BE2C (cell line): ENCODE results near the gene PDZRN4.

ENCODE experiments used
- DNase-seq: peaks from one replicate; pipeline ENCODE4 v3.0.0-alpha.2; 2020
- H3K27me3 ChIP-seq: fragments of 250-450 bp; sonication (Bioruptor Pico); 2 replicates; pipeline ENCODE4 v1.5.1; 2020; ENCODE audit warnings: mild to moderate bottlenecking
- H3K36me3 ChIP-seq: fragments of 250-450 bp; sonication (Bioruptor Pico); 2 replicates; pipeline ENCODE4 v1.5.1; 2020; ENCODE audit warnings: mild to moderate bottlenecking
- H3K4me1 ChIP-seq: fragments of 250-450 bp; sonication (Bioruptor Pico); 2 replicates; pipeline ENCODE4 v1.5.1; 2020
- H3K4me3 ChIP-seq: 2 replicates; pipeline ENCODE4 v1.5.1; 2011; ENCODE audit warnings: low read depth, low read length
- H3K9me3 ChIP-seq: fragments of 250-450 bp; sonication (Bioruptor Pico); 2 replicates; pipeline ENCODE4 v1.5.1; 2020
- CTCF ChIP-seq: IDR thresholded peaks from 2 replicates; pipeline ENCODE4 v1.5.1; 2012; ENCODE audit warnings: mild to moderate bottlenecking, low read depth, low read length

PDZRN4 gene

GRCh38 chr12:41453409-41453808 lies 265.3 kb downstream of the PDZRN4 start:
- Histone ChIP-seq H3K4me3 (no peak overlapping the region), H3K27me3 (no peaks in the 10 kb centered on the region), H3K36me3 (no peaks in the 10 kb centered on the region), H3K9me3 (no peaks in the 10 kb centered on the region), H3K4me1 (no peaks in the 10 kb centered on the region)
- no peak for TF ChIP-seq CTCF
- no peak for DNase-seq

- no peak for DNase-seq
- no peak for TF ChIP-seq CTCF
- no peak overlapping the region for H3K4me3 ChIP-seq
- H3K9me3 ChIP-seq = no peaks in the 10 kb centered on the region
- H3K27me3 ChIP-seq = no peaks in the 10 kb centered on the region
- no peaks in the 10 kb centered on the region for H3K36me3 ChIP-seq
- no peaks in the 10 kb centered on the region for H3K4me1 ChIP-seq
These were observed 271.2 kb downstream of the PDZRN4 start for GRCh38 chr12:41459111-41459905.

- Histone ChIP-seq H3K27me3 (no peaks in the 10 kb centered on the region), H3K4me1 (no peaks in the 10 kb centered on the region), H3K9me3 (no peaks in the 10 kb centered on the region), H3K36me3 (no peaks in the 10 kb centered on the region), H3K4me3 (no peak overlapping the region)
- no peak for DNase-seq
- no peak for TF ChIP-seq CTCF
These were observed 271.7 kb downstream of the PDZRN4 start for GRCh38 chr12:41459906-41460214.

GRCh38 chr12:41460906-41461305 lies 272.8 kb downstream of the PDZRN4 start:
- no peaks in the 10 kb centered on the region for H3K27me3 ChIP-seq
- H3K9me3 ChIP-seq = no peaks in the 10 kb centered on the region
- no peaks in the 10 kb centered on the region for H3K36me3 ChIP-seq
- DNase-seq = no peak
- TF ChIP-seq CTCF = no peak
- no peaks in the 10 kb centered on the region for H3K4me1 ChIP-seq
- no peak overlapping the region for H3K4me3 ChIP-seq

- no peaks in the 10 kb centered on the region for H3K36me3 ChIP-seq
- H3K27me3 ChIP-seq = no peaks in the 10 kb centered on the region
- no peak for TF ChIP-seq CTCF
- no peaks in the 10 kb centered on the region for H3K4me1 ChIP-seq
- H3K9me3 ChIP-seq = no peaks in the 10 kb centered on the region
- H3K4me3 ChIP-seq = no peak overlapping the region
- DNase-seq = no peak
These were observed 274.2 kb downstream of the PDZRN4 start for GRCh38 chr12:41462312-41462711.

GRCh38 chr12:41465526-41465925 lies 277.4 kb downstream of the PDZRN4 start:
- no peak for TF ChIP-seq CTCF
- Histone ChIP-seq H3K4me3 (no peak overlapping the region), H3K36me3 (no peaks in the 10 kb centered on the region), H3K4me1 (no peaks in the 10 kb centered on the region), H3K9me3 (no peaks in the 10 kb centered on the region), H3K27me3 (no peaks in the 10 kb centered on the region)
- no peak for DNase-seq
